Retinal pigment epithelial cell (primary cell): ENCODE measurements around the gene DENND1C.
"Not testable (repeated sequence)": the region's sequence is repeated elsewhere in the genome, so short reads cannot be mapped to it uniquely, and the experiment has no call there.

Experiments
- DNase-seq: peaks from one replicate; pipeline ENCODE4 v3.0.0-alpha.2; 2010; ENCODE audit warnings: low read depth
- H3K4me3 ChIP-seq: 2 replicates; pipeline ENCODE4 v1.5.1; 2011; ENCODE audit warnings: mild to moderate bottlenecking, low read length, control low read depth, moderate library complexity
- CTCF ChIP-seq: conservative IDR thresholded peaks from 2 replicates; pipeline ENCODE4 v1.5.1; 2011; ENCODE audit warnings: low read depth, low read length, control low read depth, inconsistent platforms

Gene DENND1C

GRCh38 chr19:6440905-6441304 is 40.7 kb downstream of the DENND1C start:
- no peak for TF ChIP-seq CTCF
- H3K4me3 ChIP-seq = no peak overlapping the region
- DNase-seq = no peak

GRCh38 chr19:6439743-6440142 is 41.8 kb downstream of the DENND1C start:
- no peak for TF ChIP-seq CTCF
- no peak for DNase-seq
- no peak overlapping the region for H3K4me3 ChIP-seq

GRCh38 chr19:6433663-6434062 is 47.9 kb downstream of the DENND1C start, which contains the start of gene SLC25A41:
TSS of gene SLC25A41 (minus strand) at chr19:6433763. CDS start at chr19:6433693, 70 bp downstream.
- TF ChIP-seq CTCF = no peak
- H3K4me3 ChIP-seq = no peak within 1 kb of the TSS
- DNase-seq = no peak

GRCh38 chr19:6433165-6433564 is 48.4 kb downstream of the DENND1C start:
- no peak for TF ChIP-seq CTCF
- no peak overlapping the region for H3K4me3 ChIP-seq
- no peak for DNase-seq

- TF ChIP-seq CTCF = no peak
- H3K4me3 ChIP-seq = no peak overlapping the region
- no peak for DNase-seq
These were observed 49.7 kb downstream of the DENND1C start for GRCh38 chr19:6431891-6432290.

- no peak for DNase-seq
- no peak overlapping the region for H3K4me3 ChIP-seq
- TF ChIP-seq CTCF = no peak
These were observed 52.0 kb downstream of the DENND1C start for GRCh38 chr19:6429419-6430221.

GRCh38 chr19:6428692-6429418 is 52.7 kb downstream of the DENND1C start:
- DNase-seq, H3K4me3 ChIP-seq: not testable (repeated sequence)
